IPS-18a (cell line): ENCODE measurements around the gene TEAD1.
"Not testable (repeated sequence)": the region's sequence is repeated elsewhere in the genome, so short reads cannot be mapped to it uniquely, and the experiment has no call there.

ENCODE experiments used
- H3K27ac ChIP-seq: one replicate; pipeline ENCODE4 v1.5.1; 2013; ENCODE audit warnings: low read length
- H3K27me3 ChIP-seq: one replicate; pipeline ENCODE4 v1.6.1; 2013; ENCODE audit warnings: mild to moderate bottlenecking, low read length; ENCODE audit not compliant: control insufficient read depth, insufficient read depth
- H3K36me3 ChIP-seq: one replicate; pipeline ENCODE4 v1.6.1; 2013; ENCODE audit warnings: low read depth, low read length; ENCODE audit not compliant: control insufficient read depth
- H3K4me1 ChIP-seq: one replicate; pipeline ENCODE4 v1.6.1; 2013; ENCODE audit warnings: low read depth, low read length; ENCODE audit not compliant: control insufficient read depth
- H3K4me3 ChIP-seq: one replicate; pipeline ENCODE4 v1.5.1; 2013; ENCODE audit warnings: low read length
- H3K9ac ChIP-seq: one replicate; pipeline ENCODE4 v1.6.1; 2013; ENCODE audit warnings: mild to moderate bottlenecking, low read length, moderate library complexity
- H3K9me3 ChIP-seq: one replicate; pipeline ENCODE4 v1.6.1; 2013; ENCODE audit warnings: low read depth, low read length; ENCODE audit not compliant: control insufficient read depth

The TEAD1 gene

GRCh38 chr11:12865863-12866595, 191.8 kb downstream of the TEAD1 start:
- Histone ChIP-seq H3K36me3 (no peaks in the 10 kb centered on the region), H3K4me1 (peaks cover 60% of the 10 kb centered on the region), H3K4me3 (peak overlapping the region; percentile 48), H3K27ac (peak overlapping the region; percentile 99), H3K27me3 (no peaks in the 10 kb centered on the region), H3K9me3 (no peaks in the 10 kb centered on the region), H3K9ac (peak overlapping the region; percentile 93)

GRCh38 chr11:12867531-12867930, 193.3 kb downstream of the TEAD1 start:
- H3K36me3 ChIP-seq = no peaks in the 10 kb centered on the region
- no peaks in the 10 kb centered on the region for H3K9me3 ChIP-seq
- H3K27ac ChIP-seq = no peak overlapping the region
- no peaks in the 10 kb centered on the region for H3K27me3 ChIP-seq
- H3K4me3 ChIP-seq = no peak overlapping the region
- peaks cover 50% of the 10 kb centered on the region for H3K4me1 ChIP-seq
- H3K9ac ChIP-seq = no peak overlapping the region

- no peaks in the 10 kb centered on the region for H3K27me3 ChIP-seq
- H3K4me3 ChIP-seq = no peak overlapping the region
- peaks cover 41% of the 10 kb centered on the region for H3K4me1 ChIP-seq
- H3K27ac ChIP-seq = no peak overlapping the region
- no peaks in the 10 kb centered on the region for H3K9me3 ChIP-seq
- H3K36me3 ChIP-seq = no peaks in the 10 kb centered on the region
- no peak overlapping the region for H3K9ac ChIP-seq
Observed at GRCh38 chr11:12868315-12869073, 194.3 kb downstream of the TEAD1 start.

GRCh38 chr11:12871241-12871640, 197.0 kb downstream of the TEAD1 start:
- Histone ChIP-seq H3K4me1 (peaks cover 16% of the 10 kb centered on the region), H3K36me3 (peaks cover 10% of the 10 kb centered on the region), H3K9me3 (no peaks in the 10 kb centered on the region), H3K27ac (no peak overlapping the region), H3K4me3 (no peak overlapping the region), H3K9ac (no peak overlapping the region), H3K27me3 (no peaks in the 10 kb centered on the region)

GRCh38 chr11:12871788-12872321, 197.6 kb downstream of the TEAD1 start:
- Histone ChIP-seq H3K4me1 (peaks cover 10% of the 10 kb centered on the region), H3K27me3 (no peaks in the 10 kb centered on the region), H3K36me3 (peaks cover 10% of the 10 kb centered on the region), H3K9ac (no peak overlapping the region), H3K9me3 (no peaks in the 10 kb centered on the region), H3K4me3 (no peak overlapping the region), H3K27ac (no peak overlapping the region)

- Histone ChIP-seq H3K27me3 (no peaks in the 10 kb centered on the region), H3K4me1 (no peaks in the 10 kb centered on the region), H3K9ac (no peak overlapping the region), H3K9me3 (no peaks in the 10 kb centered on the region), H3K36me3 (peaks cover 11% of the 10 kb centered on the region), H3K4me3 (no peak overlapping the region), H3K27ac (no peak overlapping the region)
Observed at GRCh38 chr11:12876340-12876739, 202.1 kb downstream of the TEAD1 start.

GRCh38 chr11:12876988-12877387, 202.8 kb downstream of the TEAD1 start:
- no peak overlapping the region for H3K4me3 ChIP-seq

GRCh38 chr11:12877508-12877907, 203.3 kb downstream of the TEAD1 start:
- not testable (repeated sequence) for H3K9ac ChIP-seq, H3K4me3 ChIP-seq, H3K9me3 ChIP-seq, H3K27me3 ChIP-seq, H3K27ac ChIP-seq, H3K4me1 ChIP-seq
- peaks cover 20% of the 10 kb centered on the region for H3K36me3 ChIP-seq

More at GRCh38 chr11:12876988-12877387, 202.8 kb downstream of the TEAD1 start:
- H3K9ac ChIP-seq = no peak overlapping the region
- peaks cover 15% of the 10 kb centered on the region for H3K36me3 ChIP-seq
- H3K27me3 ChIP-seq = no peaks in the 10 kb centered on the region
- H3K9me3 ChIP-seq = no peaks in the 10 kb centered on the region
- H3K4me1 ChIP-seq = no peaks in the 10 kb centered on the region
- no peak overlapping the region for H3K27ac ChIP-seq

GRCh38 chr11:12880327-12880726, 206.1 kb downstream of the TEAD1 start:
- peaks cover 29% of the 10 kb centered on the region for H3K36me3 ChIP-seq
- no peaks in the 10 kb centered on the region for H3K9me3 ChIP-seq
- H3K4me3 ChIP-seq = no peak overlapping the region
- no peaks in the 10 kb centered on the region for H3K4me1 ChIP-seq
- no peaks in the 10 kb centered on the region for H3K27me3 ChIP-seq
- no peak overlapping the region for H3K27ac ChIP-seq
- no peak overlapping the region for H3K9ac ChIP-seq

GRCh38 chr11:12882670-12883069, 208.4 kb downstream of the TEAD1 start:
- Histone ChIP-seq H3K27me3 (no peaks in the 10 kb centered on the region), H3K9me3 (no peaks in the 10 kb centered on the region), H3K36me3 (peaks cover 35% of the 10 kb centered on the region), H3K27ac (no peak overlapping the region), H3K4me1 (no peaks in the 10 kb centered on the region), H3K9ac (no peak overlapping the region), H3K4me3 (no peak overlapping the region)

GRCh38 chr11:12884751-12885318, 210.6 kb downstream of the TEAD1 start:
- Histone ChIP-seq H3K9me3 (no peaks in the 10 kb centered on the region), H3K27ac (no peak overlapping the region), H3K4me1 (peaks cover 4% of the 10 kb centered on the region), H3K4me3 (no peak overlapping the region), H3K9ac (no peak overlapping the region), H3K36me3 (peaks cover 35% of the 10 kb centered on the region), H3K27me3 (no peaks in the 10 kb centered on the region)
